NCI-H1417 treated with DMSO at 0.1 percent for 48 hours (cell line): ENCODE measurements around the gene KIRREL3.

ENCODE experiments used
- DNase-seq: peaks from one replicate; lab custom pipeline; 2025; lab: John Stamatoyannopoulos, UW

KIRREL3 gene

GRCh38 chr11:126527651-126528050 is 472.9 kb downstream of the KIRREL3 start:
- no peak for DNase-seq

GRCh38 chr11:126526471-126526870 is 474.1 kb downstream of the KIRREL3 start:
- DNase-seq = no peak

DNA sequence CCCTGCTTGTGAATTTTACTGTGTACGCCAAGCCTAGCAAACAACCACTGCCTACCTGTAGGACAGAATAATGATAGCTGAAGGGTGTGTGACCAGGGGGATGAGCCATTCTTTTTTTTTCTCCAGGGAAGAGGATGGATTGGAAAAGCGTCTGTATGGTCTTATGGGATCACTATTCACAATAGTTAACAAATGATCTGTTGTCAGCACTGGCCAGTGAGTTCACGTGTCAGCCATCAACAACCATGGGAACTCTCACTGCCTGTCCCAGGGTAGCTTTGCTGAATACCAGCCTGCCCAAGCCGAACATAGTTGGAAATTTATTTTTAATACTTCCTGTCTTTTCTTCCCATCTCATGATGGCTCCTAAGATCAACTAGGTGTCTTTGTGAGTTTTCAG is 474.9 kb downstream of the KIRREL3 start:
- DNase-seq = no peak

DNA sequence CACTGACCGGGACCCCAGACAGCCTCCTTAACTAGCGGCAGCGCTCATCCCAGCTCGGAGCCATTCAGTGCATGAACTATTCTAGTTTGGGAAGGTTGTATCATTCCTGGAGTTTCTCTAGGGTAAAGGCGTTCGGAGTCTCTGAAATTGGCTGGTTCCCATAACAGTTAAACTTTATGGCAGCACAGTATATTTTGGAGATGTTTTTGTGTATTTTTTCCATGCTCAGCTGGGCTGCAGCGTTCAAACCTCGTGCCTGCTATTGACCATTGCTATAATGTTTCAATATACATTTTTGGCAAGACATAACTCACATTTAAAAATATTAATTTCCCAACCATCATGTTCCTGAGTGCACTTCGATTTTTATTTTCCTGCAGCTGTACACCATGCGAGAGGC is 475.4 kb downstream of the KIRREL3 start:
- DNase-seq = no peak

GRCh38 chr11:126523441-126524205 is 476.9 kb downstream of the KIRREL3 start:
- no peak for DNase-seq

DNA sequence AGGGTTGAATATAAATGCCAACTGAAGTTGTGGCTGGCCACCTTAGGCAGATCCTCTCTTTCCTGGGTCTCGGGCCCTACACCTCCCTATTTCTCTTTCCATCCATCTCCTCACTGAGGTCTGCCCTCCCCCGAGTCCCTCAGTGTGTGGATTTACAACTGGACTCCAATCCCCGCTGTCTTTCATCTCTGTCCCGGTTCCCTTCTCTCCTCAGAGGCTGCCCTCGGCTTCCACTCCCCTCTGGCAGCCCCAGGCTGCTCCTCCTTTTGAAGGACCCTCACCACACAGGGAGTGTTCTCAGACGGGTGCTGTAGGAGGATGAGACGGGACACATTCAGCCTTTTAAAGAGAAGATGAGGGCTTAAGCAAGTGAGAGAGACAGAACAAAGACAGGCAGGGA is 478.0 kb downstream of the KIRREL3 start:
- no peak for DNase-seq

- no peak for DNase-seq
Measured at GRCh38 chr11:126522152-126522551, 478.4 kb downstream of the KIRREL3 start.

GRCh38 chr11:126521196-126521595 is 479.4 kb downstream of the KIRREL3 start:
- DNase-seq = no peak

DNA sequence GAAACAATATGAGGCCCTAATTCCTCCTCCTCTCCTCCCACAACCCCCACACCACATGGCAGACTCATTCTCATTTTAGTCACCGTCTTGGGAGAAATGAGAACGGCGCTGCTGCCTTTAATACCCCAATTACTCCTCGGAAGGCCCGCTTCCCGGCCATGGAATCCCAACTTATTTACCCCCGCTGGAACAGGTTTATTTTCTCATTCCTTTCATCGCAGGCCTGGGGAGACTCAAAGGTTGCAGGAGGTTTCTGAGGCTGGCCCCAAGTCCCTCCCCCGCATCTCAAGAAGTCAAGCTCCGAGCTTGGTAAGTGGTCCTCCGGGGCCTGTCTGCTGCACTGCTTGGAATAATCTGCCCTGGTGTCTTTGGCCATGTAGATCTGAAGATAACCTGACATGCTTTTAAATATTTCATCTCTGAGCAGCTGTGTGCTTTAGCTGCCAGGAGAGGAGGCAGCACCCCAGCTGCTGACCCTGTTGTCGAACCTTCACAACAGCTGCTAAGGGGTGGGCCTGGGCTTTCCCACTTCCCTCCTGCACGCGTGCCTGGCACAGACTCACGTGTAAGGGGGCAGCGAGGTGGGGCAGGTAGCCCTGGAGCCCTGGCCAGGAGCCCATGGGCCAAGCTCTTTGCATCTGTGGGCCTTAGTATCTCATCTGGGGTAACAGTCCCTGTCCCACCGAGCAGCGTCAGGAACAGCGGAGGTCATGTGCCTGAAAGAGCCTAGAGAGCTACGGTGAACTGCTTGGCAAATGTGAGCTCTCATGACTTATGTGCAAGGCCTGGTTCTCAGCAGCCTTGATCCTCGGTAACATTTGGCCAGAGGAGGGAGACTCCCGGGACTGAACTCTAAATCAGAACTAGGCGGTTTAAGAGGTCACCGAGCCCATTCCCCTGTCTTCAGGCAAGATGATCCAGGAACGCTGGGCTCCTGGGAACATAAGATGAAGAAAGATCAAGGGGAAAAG is 480.5 kb downstream of the KIRREL3 start:
- no peak for DNase-seq

DNA sequence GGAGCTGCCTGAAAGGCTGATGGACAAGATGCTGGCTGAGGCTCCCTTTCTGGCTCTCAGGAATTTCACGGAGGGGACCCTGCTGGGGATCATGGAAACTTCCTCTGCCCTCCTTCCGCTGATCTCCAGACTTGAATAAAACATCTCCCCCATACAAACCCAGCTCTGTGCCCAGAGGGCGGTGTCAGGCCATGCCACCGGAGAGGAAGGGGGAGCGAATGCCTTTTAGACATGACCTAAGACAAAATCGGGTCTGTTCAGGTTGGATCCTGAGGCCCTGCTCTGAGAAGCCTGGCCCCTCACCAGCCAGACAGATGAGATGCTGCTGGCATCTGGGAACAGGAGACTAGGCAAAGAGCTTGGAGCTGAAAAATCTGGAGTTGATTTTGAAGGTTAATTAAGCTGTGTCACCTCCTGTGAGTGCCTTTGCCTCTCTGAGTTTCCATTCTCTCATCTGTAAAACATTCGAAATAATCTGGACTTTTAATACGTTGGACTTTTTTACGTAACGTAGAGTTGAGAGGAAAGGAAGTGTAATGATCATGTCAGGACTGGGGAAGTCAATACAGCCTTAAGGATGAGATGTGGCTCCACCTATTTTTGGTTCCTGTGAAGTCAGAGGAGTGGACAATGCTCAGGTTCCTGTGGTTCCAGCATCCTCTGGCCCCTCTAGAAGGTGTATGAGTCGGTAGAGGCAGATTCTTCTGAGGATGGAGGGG is 481.4 kb downstream of the KIRREL3 start:
- DNase-seq = no peak

DNA sequence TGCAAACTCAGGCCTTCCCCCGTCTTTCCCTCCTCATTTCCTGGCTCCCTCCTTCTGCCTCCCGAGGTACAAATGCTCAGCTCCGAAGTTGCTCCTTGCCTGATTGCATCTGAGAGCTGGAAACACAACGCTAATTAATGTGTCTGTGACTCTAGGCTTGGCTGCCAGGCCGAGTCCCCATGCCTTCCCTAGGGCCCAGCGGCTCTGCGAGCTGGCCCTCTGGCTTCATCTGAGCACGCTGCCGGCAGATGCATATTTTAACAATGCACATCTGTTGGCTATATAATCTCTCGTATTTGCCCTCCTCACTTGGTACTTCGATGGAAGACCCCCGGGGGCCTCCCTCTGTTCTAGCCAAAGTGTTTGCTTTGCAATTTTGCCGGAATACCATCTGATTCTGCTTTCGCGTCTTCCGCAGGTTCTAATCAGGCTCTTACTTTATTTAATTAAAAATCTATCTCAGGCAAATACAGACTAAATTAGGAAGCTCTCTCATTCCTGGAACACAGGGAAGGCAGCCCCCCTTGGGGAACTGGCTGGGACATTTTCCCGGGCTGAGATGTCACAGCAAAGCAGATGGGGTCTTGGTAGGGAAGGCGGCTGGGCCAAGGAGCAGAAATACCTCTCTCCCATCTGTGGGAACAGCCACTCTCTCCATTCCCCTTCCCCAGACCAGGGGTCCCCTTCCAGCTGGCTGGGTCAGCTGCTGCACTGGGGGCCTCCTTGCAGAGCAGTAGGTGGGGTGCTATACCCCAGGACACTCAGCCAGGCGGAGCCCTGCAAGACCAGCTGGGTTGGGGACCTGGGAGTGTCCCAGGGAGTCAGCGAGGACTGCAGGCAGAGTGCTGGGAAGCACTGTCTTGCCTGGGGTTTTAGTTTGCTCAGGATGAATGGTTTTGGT is 482.2 kb downstream of the KIRREL3 start:
- DNase-seq = no peak

DNA sequence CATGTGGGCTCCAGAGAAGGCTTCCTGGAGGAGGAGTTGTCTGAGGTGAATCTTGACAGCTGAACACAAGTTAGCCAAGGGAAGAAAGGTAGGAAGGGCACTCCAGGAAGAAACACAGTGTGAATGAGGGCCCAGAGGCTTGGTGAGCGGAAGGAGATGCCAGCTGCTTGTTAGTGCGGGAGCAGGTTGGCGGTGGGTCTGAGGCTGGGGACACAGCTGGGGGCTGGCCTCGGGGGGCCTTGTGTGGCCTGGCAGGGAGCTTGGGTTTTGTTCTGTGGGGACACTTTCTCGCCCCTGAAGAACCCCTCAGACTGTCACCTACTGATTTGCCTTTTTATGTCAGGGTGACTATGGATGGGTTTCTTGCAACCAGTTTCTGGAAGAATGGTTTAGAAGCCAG is 485.1 kb downstream of the KIRREL3 start:
- no peak for DNase-seq

DNA sequence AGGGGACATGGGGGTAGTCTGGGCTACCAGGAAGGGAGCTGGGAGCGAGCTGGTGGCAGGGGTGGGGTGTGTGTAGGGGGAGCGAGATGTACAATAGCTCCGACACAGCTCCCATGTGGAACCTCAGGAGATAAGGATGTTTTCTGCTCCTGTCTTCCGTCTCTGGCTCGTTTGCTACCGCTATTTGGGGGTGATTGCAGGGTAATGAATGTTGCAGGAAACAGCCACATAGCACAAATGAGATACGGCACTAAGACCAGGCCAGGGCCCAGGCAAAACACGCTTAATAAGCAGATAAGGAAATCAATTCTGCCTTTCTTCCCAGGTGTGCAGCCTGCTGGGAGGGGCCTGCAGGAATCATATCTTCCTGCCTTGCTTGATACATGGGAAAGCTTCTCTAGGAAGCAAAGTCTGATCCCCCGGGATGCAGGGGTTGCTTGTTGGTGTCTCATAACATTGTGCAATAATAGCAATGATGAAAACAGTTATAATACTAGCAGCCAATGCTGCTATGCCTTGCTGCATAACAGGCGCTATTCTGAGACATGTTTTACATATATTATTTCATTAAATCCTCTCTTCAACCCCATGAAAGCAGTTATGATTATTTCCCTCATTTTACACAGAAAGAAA is 486.4 kb downstream of the KIRREL3 start:
- no peak for DNase-seq

- DNase-seq = no peak
Measured at GRCh38 chr11:126512741-126513715, 487.5 kb downstream of the KIRREL3 start.

- no peak for DNase-seq
Measured at GRCh38 chr11:126512251-126512650, 488.3 kb downstream of the KIRREL3 start.

- DNase-seq = no peak
Measured at GRCh38 chr11:126511475-126512115, 489.0 kb downstream of the KIRREL3 start.

DNA sequence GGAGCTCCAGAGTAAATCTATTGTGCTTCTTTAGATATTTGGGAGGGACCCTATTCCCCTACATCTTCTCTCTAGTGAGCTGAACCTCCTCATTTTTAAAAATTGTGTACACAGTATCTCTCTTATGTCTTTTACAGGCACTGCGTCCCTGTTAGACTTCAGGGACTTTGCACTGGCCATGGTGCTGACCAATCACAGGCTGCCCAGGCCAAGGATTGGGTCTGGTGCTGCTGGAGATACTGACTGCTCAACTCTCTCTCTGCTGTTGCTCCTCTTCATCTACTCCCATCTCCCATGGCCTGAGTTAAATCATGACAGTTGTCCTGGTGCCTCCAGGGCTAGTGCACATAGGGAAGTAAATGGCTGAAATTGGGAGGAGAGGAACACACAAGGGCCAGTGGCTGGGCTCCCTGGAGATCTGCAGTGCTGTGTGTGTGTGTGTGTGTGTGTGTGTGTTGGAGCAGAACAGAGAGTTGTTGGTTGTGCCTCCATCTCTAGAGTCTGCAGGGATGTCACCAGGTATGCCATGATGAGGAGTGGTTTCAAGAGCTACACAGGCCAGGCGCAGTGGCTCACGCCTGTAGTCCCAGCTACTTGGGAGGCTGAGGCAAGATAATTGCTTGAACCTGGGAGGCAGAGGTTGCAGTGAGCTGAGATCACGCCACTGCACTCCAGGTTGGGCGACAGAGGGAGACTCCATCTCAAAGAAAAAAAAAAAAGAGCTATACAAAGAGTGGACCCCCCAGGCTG is 489.8 kb downstream of the KIRREL3 start:
- no peak for DNase-seq

GRCh38 chr11:126507646-126508045 is 492.9 kb downstream of the KIRREL3 start:
- no peak for DNase-seq
